ENCODE results near the gene FRMD4B.
A peak's percentile ranks its signal among the peaks of the same experiment; 100 is the strongest.

FRMD4B gene

GRCh38 chr3:69197922-69198530 is 187.9 kb downstream of the FRMD4B start:
- H3K27ac ChIP-seq (ENCODE audit: low read depth, low read length) = no peak overlapping the region
- no peaks in the 10 kb centered on the region for H3K27me3 ChIP-seq (ENCODE audit: insufficient read depth, low read length)
- no peak overlapping the region for H3K9ac ChIP-seq (ENCODE audit: low read depth, low read length)
- no peak overlapping the region for H3K4me3 ChIP-seq (ENCODE audit: low read length)
- 0 out of 2 replicates have a peak, but pooled peaks cover 3% of the 10 kb centered on the region for H3K36me3 ChIP-seq (ENCODE audit: insufficient read depth, low read length)
- H3K9me3 ChIP-seq (ENCODE audit: insufficient read depth, low read depth, low read length) = no peaks in the 10 kb centered on the region
- WGBS = 97% methylated on average over 8 of the region's 8 CpGs
- peaks cover 23% of the 10 kb centered on the region for H3K4me1 ChIP-seq (ENCODE audit: insufficient read depth, low read length)

GRCh38 chr3:69197455-69197854 is 188.4 kb downstream of the FRMD4B start:
- WGBS = 79% methylated on average over 5 of the region's 6 CpGs
- Histone ChIP-seq H3K9me3 (ENCODE audit: insufficient read depth, low read depth, low read length) (no peaks in the 10 kb centered on the region), H3K4me3 (ENCODE audit: low read length) (no peak overlapping the region), H3K27me3 (ENCODE audit: insufficient read depth, low read length) (no peaks in the 10 kb centered on the region), H3K27ac (ENCODE audit: low read depth, low read length) (no peak overlapping the region), H3K36me3 (ENCODE audit: insufficient read depth, low read length) (0 out of 2 replicates have a peak, but pooled peaks cover 3% of the 10 kb centered on the region), H3K9ac (ENCODE audit: low read depth, low read length) (no peak overlapping the region), H3K4me1 (ENCODE audit: insufficient read depth, low read length) (peaks cover 23% of the 10 kb centered on the region)

GRCh38 chr3:69196876-69197275 is 189.0 kb downstream of the FRMD4B start:
- Histone ChIP-seq H3K4me1 (ENCODE audit: insufficient read depth, low read length) (peaks cover 23% of the 10 kb centered on the region), H3K36me3 (ENCODE audit: insufficient read depth, low read length) (0 out of 2 replicates have a peak, but pooled peaks cover 3% of the 10 kb centered on the region), H3K9ac (ENCODE audit: low read depth, low read length) (no peak overlapping the region), H3K27me3 (ENCODE audit: insufficient read depth, low read length) (no peaks in the 10 kb centered on the region), H3K4me3 (ENCODE audit: low read length) (no peak overlapping the region), H3K27ac (ENCODE audit: low read depth, low read length) (no peak overlapping the region), H3K9me3 (ENCODE audit: insufficient read depth, low read depth, low read length) (no peaks in the 10 kb centered on the region)
- WGBS = 84% methylated on average over 3 of the region's 3 CpGs

GRCh38 chr3:69194431-69195165 is 191.3 kb downstream of the FRMD4B start:
- WGBS = 80% methylated on average over 6 of the region's 7 CpGs
- Histone ChIP-seq H3K36me3 (ENCODE audit: insufficient read depth, low read length) (0 out of 2 replicates have a peak, but pooled peaks cover 3% of the 10 kb centered on the region), H3K27ac (ENCODE audit: low read depth, low read length) (no peak overlapping the region)

GRCh38 chr3:69193749-69194148 is 192.1 kb downstream of the FRMD4B start:
- Histone ChIP-seq H3K4me1 (ENCODE audit: insufficient read depth, low read length) (peaks cover 5% of the 10 kb centered on the region), H3K4me3 (ENCODE audit: low read length) (no peak overlapping the region), H3K9ac (ENCODE audit: low read depth, low read length) (no peak overlapping the region), H3K27ac (ENCODE audit: low read depth, low read length) (no peak overlapping the region), H3K27me3 (ENCODE audit: insufficient read depth, low read length) (no peaks in the 10 kb centered on the region), H3K36me3 (ENCODE audit: insufficient read depth, low read length) (0 out of 2 replicates have a peak, but pooled peaks cover 3% of the 10 kb centered on the region), H3K9me3 (ENCODE audit: insufficient read depth, low read depth, low read length) (no peaks in the 10 kb centered on the region)
- 90% methylated on average over 3 of the region's 3 CpGs for WGBS

More at GRCh38 chr3:69194431-69195165, 191.3 kb downstream of the FRMD4B start:
- Histone ChIP-seq H3K9ac (ENCODE audit: low read depth, low read length) (no peak overlapping the region), H3K4me3 (ENCODE audit: low read length) (no peak overlapping the region), H3K9me3 (ENCODE audit: insufficient read depth, low read depth, low read length) (no peaks in the 10 kb centered on the region), H3K4me1 (ENCODE audit: insufficient read depth, low read length) (peaks cover 5% of the 10 kb centered on the region), H3K27me3 (ENCODE audit: insufficient read depth, low read length) (no peaks in the 10 kb centered on the region)

GRCh38 chr3:69191516-69191915 is 194.4 kb downstream of the FRMD4B start:
- H3K9me3 ChIP-seq (ENCODE audit: insufficient read depth, low read depth, low read length) = no peaks in the 10 kb centered on the region
- H3K4me1 ChIP-seq (ENCODE audit: insufficient read depth, low read length) = no peaks in the 10 kb centered on the region
- H3K27me3 ChIP-seq (ENCODE audit: insufficient read depth, low read length) = no peaks in the 10 kb centered on the region
- 0 out of 2 replicates have a peak, but pooled peaks cover 3% of the 10 kb centered on the region for H3K36me3 ChIP-seq (ENCODE audit: insufficient read depth, low read length)
- H3K9ac ChIP-seq (ENCODE audit: low read depth, low read length) = no peak overlapping the region
- H3K27ac ChIP-seq (ENCODE audit: low read depth, low read length) = no peak overlapping the region
- H3K4me3 ChIP-seq (ENCODE audit: low read length) = no peak overlapping the region

GRCh38 chr3:69189487-69189886 is 196.4 kb downstream of the FRMD4B start:
- Histone ChIP-seq H3K9ac (ENCODE audit: low read depth, low read length) (no peak overlapping the region), H3K27ac (ENCODE audit: low read depth, low read length) (no peak overlapping the region), H3K4me1 (ENCODE audit: insufficient read depth, low read length) (no peaks in the 10 kb centered on the region), H3K27me3 (ENCODE audit: insufficient read depth, low read length) (no peaks in the 10 kb centered on the region), H3K36me3 (ENCODE audit: insufficient read depth, low read length) (no peaks in the 10 kb centered on the region), H3K4me3 (ENCODE audit: low read length) (no peak overlapping the region), H3K9me3 (ENCODE audit: insufficient read depth, low read depth, low read length) (no peaks in the 10 kb centered on the region)
- WGBS = 95% methylated on average over 2 of the region's 4 CpGs

- no peaks in the 10 kb centered on the region for H3K9me3 ChIP-seq (ENCODE audit: insufficient read depth, low read depth, low read length)
- H3K36me3 ChIP-seq (ENCODE audit: insufficient read depth, low read length) = peaks cover 2% of the 10 kb centered on the region; the same call in 1 of the 2 replicates
- no peak overlapping the region for H3K27ac ChIP-seq (ENCODE audit: low read depth, low read length)
- no peak overlapping the region for H3K9ac ChIP-seq (ENCODE audit: low read depth, low read length)
- H3K4me3 ChIP-seq (ENCODE audit: low read length) = no peak overlapping the region
- peaks cover 15% of the 10 kb centered on the region for H3K4me1 ChIP-seq (ENCODE audit: insufficient read depth, low read length)
- WGBS = 97% methylated on average over 4 of the region's 4 CpGs
- no peaks in the 10 kb centered on the region for H3K27me3 ChIP-seq (ENCODE audit: insufficient read depth, low read length)
Measured at GRCh38 chr3:69186575-69187093, 199.3 kb downstream of the FRMD4B start.

- H3K9ac ChIP-seq (ENCODE audit: low read depth, low read length) = peak overlapping the region; percentile 17; the same call in 1 of the 2 replicates
- peaks cover 10% of the 10 kb centered on the region; the same call in 1 of the 2 replicates for H3K36me3 ChIP-seq (ENCODE audit: insufficient read depth, low read length)
- no peak overlapping the region for H3K4me3 ChIP-seq (ENCODE audit: low read length)
- H3K27ac ChIP-seq (ENCODE audit: low read depth, low read length) = peak overlapping the region; percentile 52; the same call in 1 of the 2 replicates
- H3K4me1 ChIP-seq (ENCODE audit: insufficient read depth, low read length) = peaks cover 19% of the 10 kb centered on the region
- H3K27me3 ChIP-seq (ENCODE audit: insufficient read depth, low read length) = no peaks in the 10 kb centered on the region
- WGBS = 91% methylated on average over 8 of the region's 8 CpGs
- no peaks in the 10 kb centered on the region for H3K9me3 ChIP-seq (ENCODE audit: insufficient read depth, low read depth, low read length)
Measured at GRCh38 chr3:69182588-69183316, 203.1 kb downstream of the FRMD4B start.

- Histone ChIP-seq H3K27ac (ENCODE audit: low read depth, low read length) (peak overlapping the region; percentile 63; the same call in 1 of the 2 replicates), H3K27me3 (ENCODE audit: insufficient read depth, low read length) (no peaks in the 10 kb centered on the region), H3K9ac (ENCODE audit: low read depth, low read length) (no peak overlapping the region), H3K36me3 (ENCODE audit: insufficient read depth, low read length) (peaks cover 10% of the 10 kb centered on the region; the same call in 1 of the 2 replicates), H3K4me1 (ENCODE audit: insufficient read depth, low read length) (peaks cover 19% of the 10 kb centered on the region), H3K4me3 (ENCODE audit: low read length) (no peak overlapping the region), H3K9me3 (ENCODE audit: insufficient read depth, low read depth, low read length) (no peaks in the 10 kb centered on the region)
- WGBS = 70% methylated on average over 9 of the region's 9 CpGs
Measured at GRCh38 chr3:69181592-69182211, 204.2 kb downstream of the FRMD4B start.

All from HUES64 (cell line).